Effector CD8-positive, alpha-beta T cell (primary cell): ENCODE data around the gene ZDHHC22.

Experiments
- DNase-seq: peaks from one replicate; lab custom pipeline; 2025; lab: John Stamatoyannopoulos, UW

ZDHHC22 gene

DNA sequence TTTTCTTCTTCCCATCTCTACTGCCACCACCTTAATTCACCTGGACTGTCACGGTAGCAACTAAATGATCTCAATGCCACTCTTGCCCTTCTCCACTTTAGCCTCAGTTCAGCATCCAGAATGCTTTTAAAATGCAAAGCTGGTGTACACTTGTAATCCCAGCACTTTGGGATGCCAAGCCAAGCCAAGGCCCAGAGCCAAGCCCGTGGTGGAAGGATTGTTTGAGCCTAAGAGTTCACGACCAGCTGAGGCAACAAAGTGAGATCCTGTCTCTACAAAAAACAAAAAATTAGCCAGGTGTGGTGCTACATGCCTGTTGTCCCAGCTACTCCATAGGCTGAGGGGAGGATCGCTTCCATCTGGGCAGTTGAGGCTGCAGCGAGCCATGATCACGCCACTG is 37.6 kb downstream of the ZDHHC22 start:
- DNase-seq = no peak

DNA sequence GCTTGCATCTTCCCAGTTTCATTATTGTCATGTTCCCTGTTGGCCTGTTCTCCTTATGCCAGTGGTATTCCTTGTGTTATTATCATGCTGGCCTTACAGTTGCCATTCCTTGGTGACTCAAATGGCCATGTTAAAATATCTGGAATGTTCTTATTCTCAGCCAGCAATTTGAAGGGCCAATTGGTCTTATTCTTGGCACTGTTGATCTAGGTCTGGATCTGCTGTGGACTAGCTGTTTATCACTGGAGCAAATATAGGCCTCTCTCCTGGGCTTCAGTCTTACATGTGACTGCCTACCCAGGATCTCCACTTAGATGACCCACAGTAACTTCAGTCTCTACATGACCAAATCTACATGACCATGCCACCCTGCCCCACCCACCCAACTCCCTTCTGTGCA is 38.1 kb downstream of the ZDHHC22 start:
- DNase-seq = no peak

GRCh38 chr14:77102154-77102553 is 39.4 kb downstream of the ZDHHC22 start:
- no peak for DNase-seq

GRCh38 chr14:77100961-77101360 is 40.6 kb downstream of the ZDHHC22 start:
- no peak for DNase-seq

- DNase-seq = no peak
Observed at GRCh38 chr14:77099425-77100167, 42.0 kb downstream of the ZDHHC22 start.

- DNase-seq = peak; percentile 5
Observed at GRCh38 chr14:77098529-77099353, 42.9 kb downstream of the ZDHHC22 start.

GRCh38 chr14:77097700-77098528 is 43.7 kb downstream of the ZDHHC22 start, which contains the start of gene CIPC:
CIPC (plus strand) TSS chr14:77098258; CDS start chr14:77105709, 7,451 bp downstream.
- peak; percentile 97 for DNase-seq

GRCh38 chr14:77097006-77097699 is 44.4 kb downstream of the ZDHHC22 start:
- no peak for DNase-seq

DNA sequence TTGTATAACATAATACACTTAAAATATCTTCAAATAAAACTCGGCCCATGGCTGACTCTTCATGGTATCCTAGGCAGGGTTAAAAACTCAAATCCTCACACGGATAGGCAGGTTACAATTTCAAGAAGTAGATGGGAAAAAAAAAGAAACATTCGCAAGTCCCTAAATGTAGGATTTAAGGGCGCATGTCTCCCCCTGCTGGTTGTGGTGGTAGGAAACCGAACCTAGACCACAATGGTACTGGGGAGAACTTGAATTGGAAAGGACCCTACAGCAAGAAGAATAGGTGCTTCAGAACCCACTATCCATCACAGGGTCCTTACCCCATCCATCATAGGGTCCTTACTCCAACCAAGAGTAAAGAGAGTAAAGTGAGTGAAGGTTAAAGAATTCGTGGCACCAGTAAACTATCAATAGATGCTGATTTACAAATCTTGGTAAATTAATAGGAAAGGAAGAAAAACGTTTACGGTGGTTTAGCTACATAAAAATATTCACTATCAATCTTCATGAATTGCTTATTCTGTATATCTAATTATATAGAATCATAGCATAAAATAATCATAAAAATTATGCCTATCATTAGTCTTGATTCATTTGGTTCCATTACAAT is 46.8 kb downstream of the ZDHHC22 start:
- peak; percentile 64 for DNase-seq

DNA sequence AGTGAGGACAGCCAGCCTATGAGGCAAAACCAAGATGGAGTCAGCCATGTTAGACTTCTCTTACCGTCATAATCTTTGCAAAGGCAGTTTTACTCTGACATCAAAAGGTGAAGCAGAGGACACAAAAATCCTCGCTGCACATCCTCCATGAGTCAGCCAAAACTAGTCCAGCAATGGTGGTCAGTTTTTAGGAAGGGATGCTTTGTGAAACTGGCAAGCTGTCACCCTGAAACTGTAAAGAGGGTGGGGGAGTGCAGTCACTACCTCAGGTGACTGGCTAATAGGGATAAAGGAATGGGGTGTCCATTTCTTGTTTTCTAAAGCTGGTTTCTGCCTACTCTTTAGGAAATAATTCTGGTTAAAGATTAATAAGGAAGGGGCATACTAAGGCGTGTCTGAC is 48.9 kb downstream of the ZDHHC22 start:
- DNase-seq = no peak

- no peak for DNase-seq
Observed at GRCh38 chr14:77091518-77091917, 50.1 kb downstream of the ZDHHC22 start.

DNA sequence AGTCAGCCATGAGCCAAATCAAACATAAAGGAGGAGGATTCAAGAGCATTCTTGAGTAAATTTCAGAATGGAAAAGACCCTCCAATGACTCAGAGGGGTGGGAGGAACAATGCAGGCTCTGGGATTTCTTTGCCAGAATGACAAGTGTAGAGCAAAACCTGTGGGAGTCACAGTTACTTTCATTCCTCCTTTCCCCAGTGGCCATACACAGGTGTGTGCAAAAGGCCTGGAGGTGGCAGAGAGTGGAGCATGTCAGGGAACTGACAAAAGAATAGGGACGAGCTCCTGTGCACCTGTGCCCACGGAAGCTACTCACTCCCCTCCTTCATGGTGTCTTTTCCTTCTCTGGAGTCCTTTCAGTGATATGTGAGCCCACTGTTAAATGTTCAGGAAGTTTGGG is 52.9 kb downstream of the ZDHHC22 start:
- no peak for DNase-seq

GRCh38 chr14:77088219-77088618 is 53.4 kb downstream of the ZDHHC22 start:
- DNase-seq = no peak

DNA sequence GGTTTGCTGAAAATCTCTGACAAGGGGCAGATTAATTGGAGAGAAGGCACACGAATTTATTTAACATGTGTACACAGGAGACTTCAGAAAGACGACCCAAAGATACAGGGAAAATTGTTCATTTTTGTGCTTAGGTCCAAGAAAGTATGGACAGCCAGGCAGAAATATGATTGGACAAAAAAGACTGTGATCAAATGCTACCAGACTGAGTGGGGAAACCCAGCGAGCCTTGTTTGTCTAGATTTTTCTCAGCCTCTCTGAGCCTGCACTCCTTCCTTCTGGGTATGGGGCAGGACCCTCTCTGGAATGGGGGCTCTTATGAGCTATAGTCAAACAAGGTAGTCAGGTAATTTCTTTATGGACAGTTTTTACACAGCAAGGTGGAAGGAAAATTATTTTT is 54.0 kb downstream of the ZDHHC22 start:
- DNase-seq = no peak

DNA sequence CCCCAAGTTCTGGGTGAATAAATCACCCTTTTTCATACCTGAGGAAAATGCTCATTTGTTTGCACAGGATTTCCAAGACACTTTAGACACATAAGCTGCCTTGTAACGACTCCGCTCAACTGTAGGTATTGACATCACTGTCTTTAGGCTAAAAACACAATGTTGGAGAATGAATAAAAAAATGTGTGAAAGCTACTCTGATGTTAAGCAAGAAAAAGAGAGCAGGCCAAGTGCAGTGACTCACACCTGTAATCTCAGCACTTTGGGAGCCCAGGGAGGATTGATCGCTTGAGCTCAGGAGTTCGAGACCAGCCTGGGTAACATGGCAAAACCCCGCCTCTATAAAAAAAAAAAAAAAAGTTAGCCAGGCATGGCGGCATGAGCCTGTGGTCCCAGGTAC is 54.6 kb downstream of the ZDHHC22 start:
- DNase-seq = no peak

DNA sequence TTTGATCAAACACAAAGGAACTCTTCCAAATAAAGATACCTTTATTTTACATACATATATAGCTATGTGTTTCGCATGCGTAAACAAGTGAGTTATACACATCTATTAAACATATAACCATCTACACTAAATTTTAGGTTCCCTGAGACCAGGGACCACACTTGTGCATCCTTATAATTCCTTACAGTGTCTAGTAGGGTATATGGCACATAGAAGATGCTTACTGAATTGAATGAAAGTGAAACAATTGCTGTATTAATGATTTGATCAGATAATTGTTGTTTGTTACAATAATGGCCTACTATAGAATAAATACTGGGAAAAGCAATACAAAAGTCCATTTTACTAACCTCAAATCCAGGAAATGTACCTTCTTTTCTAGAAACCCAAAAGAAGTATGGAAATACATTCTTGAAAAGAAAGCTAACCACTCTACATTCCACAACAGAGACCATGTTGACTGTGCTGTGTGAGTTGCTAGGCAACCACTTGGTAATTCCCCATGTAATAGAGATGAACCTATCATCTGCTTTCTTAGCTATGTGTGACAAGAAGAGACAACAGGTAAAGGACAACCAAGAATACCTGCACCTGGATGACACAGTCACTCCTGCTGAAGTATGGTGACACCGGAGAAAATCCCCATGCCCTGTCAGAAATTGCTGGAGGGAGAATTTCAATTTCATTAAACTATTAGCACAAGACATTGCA is 55.4 kb downstream of the ZDHHC22 start:
- no peak for DNase-seq

DNA sequence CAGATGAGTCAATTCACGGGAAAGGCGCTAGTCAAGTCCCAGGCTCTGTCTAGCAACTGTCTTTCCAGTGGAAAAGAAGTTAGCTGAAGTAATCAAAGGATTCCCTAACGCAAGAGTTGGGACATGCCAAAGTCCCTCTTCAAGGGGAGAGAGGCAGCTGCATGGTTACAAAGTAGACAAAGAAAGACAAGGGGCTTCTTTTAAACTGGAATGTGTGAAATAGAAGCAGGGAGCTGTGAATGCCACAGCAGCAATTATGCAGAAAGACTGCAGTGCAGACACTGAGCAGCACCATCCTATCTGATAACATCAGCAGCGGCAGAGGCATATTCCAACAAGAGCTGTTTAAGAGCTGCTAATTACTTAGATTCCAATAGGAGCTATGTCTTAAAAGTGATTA is 56.1 kb downstream of the ZDHHC22 start:
- no peak for DNase-seq

DNA sequence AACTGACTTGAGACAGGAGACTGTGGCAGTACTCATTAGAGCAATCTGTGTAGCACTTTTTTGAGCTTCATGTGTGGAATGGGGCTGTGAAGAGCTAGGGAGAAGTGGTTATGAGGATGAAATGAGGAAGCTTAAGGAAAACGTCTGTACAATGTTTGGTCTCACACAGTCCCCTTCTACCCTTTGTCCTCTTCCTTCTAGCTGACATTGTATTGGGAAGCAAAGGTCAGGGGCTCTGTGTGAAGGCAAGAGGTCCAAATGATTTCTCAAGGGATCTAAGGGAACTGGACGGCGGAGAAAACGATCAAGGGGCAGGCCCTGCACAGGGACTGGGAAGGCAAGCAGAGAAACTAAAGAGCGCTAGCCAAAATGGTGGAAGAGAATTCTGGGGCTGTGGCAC is 56.6 kb downstream of the ZDHHC22 start:
- DNase-seq = no peak

- no peak for DNase-seq
Observed at GRCh38 chr14:77083082-77083481, 58.5 kb downstream of the ZDHHC22 start.

DNA sequence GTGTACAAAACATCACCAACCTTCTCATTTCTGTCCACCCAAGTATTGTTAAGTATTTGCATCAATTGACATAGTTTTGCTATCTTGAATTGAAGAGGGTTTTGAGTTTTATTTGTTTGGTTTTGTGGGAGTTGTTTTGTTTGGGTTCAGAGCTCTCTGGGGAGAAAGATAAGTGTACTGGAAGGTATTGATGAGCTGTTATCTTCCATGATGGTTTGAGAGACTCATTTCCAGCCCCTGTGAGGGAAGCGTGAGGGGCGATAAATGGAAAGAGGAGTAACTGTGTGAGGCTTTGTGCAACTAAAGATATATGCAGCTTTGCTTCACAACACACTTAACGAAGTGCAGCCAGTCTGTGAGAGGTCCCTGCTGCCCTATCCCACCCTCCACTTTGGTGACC is 59.2 kb downstream of the ZDHHC22 start:
- DNase-seq = no peak
